ENCODE measurements around the gene MOK.

MOK gene

GRCh38 chr14:102351023-102351422 is 46.1 kb upstream of the MOK start:
- no peaks in the 10 kb centered on the region for H3K4me1 ChIP-seq (ENCODE audit: low read depth, poor library complexity, severe bottlenecking)
- no peak overlapping the region for H3K27ac ChIP-seq
- H3K27me3 ChIP-seq (ENCODE audit: insufficient read depth, low read depth), result no peaks in the 10 kb centered on the region

GRCh38 chr14:102348376-102348775 is 43.4 kb upstream of the MOK start:
- TF ChIP-seq CTCF (conservative IDR thresholded peaks at IDR 0.05; ENCODE audit: low read depth, low read length), result no peak
- no peaks in the 10 kb centered on the region for H3K27me3 ChIP-seq (ENCODE audit: insufficient read depth, low read depth)
- H3K79me2 ChIP-seq (ENCODE audit: insufficient read depth, low read depth), result no peaks in the 10 kb centered on the region
- H3K36me3 ChIP-seq (ENCODE audit: insufficient read depth), result no peaks in the 10 kb centered on the region
- no peaks in the 10 kb centered on the region for H3K4me1 ChIP-seq (ENCODE audit: low read depth, poor library complexity, severe bottlenecking)
- H4K20me1 ChIP-seq (ENCODE audit: insufficient read depth), result no peaks in the 10 kb centered on the region
- no peak overlapping the region for H2AFZ ChIP-seq (ENCODE audit: low read depth)
- no peak overlapping the region for H3K9ac ChIP-seq
- no peak overlapping the region for H3K27ac ChIP-seq
- no peak overlapping the region for H3K4me3 ChIP-seq (IDR thresholded peaks at IDR 0.05; ENCODE audit: insufficient read depth, low read depth, low read length)
- H3K4me2 ChIP-seq, result no peak overlapping the region

More at GRCh38 chr14:102351023-102351422, 46.1 kb upstream of the MOK start:
- Histone ChIP-seq H3K36me3 (ENCODE audit: insufficient read depth) (no peaks in the 10 kb centered on the region; the same call in 1 of the 2 replicates), H3K4me2 (no peak overlapping the region), H3K79me2 (ENCODE audit: insufficient read depth, low read depth) (no peaks in the 10 kb centered on the region), H3K9ac (no peak overlapping the region), H3K4me3 (IDR thresholded peaks at IDR 0.05; ENCODE audit: insufficient read depth, low read depth, low read length) (no peak overlapping the region), H4K20me1 (ENCODE audit: insufficient read depth) (no peaks in the 10 kb centered on the region), H2AFZ (ENCODE audit: low read depth) (no peak overlapping the region)
- no peak for TF ChIP-seq CTCF (conservative IDR thresholded peaks at IDR 0.05; ENCODE audit: low read depth, low read length)

- H3K4me3 ChIP-seq (IDR thresholded peaks at IDR 0.05; ENCODE audit: insufficient read depth, low read depth, low read length), result no peak overlapping the region
- no peaks in the 10 kb centered on the region for H3K4me1 ChIP-seq (ENCODE audit: low read depth, poor library complexity, severe bottlenecking)
- no peaks in the 10 kb centered on the region for H4K20me1 ChIP-seq (ENCODE audit: insufficient read depth)
- no peak overlapping the region for H2AFZ ChIP-seq (ENCODE audit: low read depth)
- H3K27ac ChIP-seq, result no peak overlapping the region
- no peaks in the 10 kb centered on the region for H3K36me3 ChIP-seq (ENCODE audit: insufficient read depth)
- no peak overlapping the region for H3K9ac ChIP-seq
- H3K79me2 ChIP-seq (ENCODE audit: insufficient read depth, low read depth), result no peaks in the 10 kb centered on the region
- no peak overlapping the region for H3K4me2 ChIP-seq
- no peak for TF ChIP-seq CTCF (conservative IDR thresholded peaks at IDR 0.05; ENCODE audit: low read depth, low read length)
- no peaks in the 10 kb centered on the region for H3K27me3 ChIP-seq (ENCODE audit: insufficient read depth, low read depth)
Measured at GRCh38 chr14:102346645-102347044, 41.7 kb upstream of the MOK start.

GRCh38 chr14:102345232-102345631 is 40.3 kb upstream of the MOK start:
- Histone ChIP-seq H3K4me2 (no peak overlapping the region), H3K27me3 (ENCODE audit: insufficient read depth, low read depth) (no peaks in the 10 kb centered on the region), H3K4me3 (IDR thresholded peaks at IDR 0.05; ENCODE audit: insufficient read depth, low read depth, low read length) (no peak overlapping the region), H4K20me1 (ENCODE audit: insufficient read depth) (no peaks in the 10 kb centered on the region), H2AFZ (ENCODE audit: low read depth) (no peak overlapping the region), H3K36me3 (ENCODE audit: insufficient read depth) (no peaks in the 10 kb centered on the region), H3K27ac (no peak overlapping the region), H3K4me1 (ENCODE audit: low read depth, poor library complexity, severe bottlenecking) (no peaks in the 10 kb centered on the region), H3K9ac (no peak overlapping the region), H3K79me2 (ENCODE audit: insufficient read depth, low read depth) (no peaks in the 10 kb centered on the region)
- TF ChIP-seq CTCF (conservative IDR thresholded peaks at IDR 0.05; ENCODE audit: low read depth, low read length), result no peak

Data from KMS-11 (cell line).